DMS79 (cell line): ENCODE results near the gene CDC42EP2.
"Not testable (repeated sequence)": the region's sequence is repeated elsewhere in the genome, so short reads cannot be mapped to it uniquely, and the experiment has no call there.

Source experiments
- DNase-seq: peaks from one replicate; lab custom pipeline; 2025; lab: John Stamatoyannopoulos, UW

Gene CDC42EP2

GRCh38 chr11:65320386-65321075 is 5.9 kb downstream of the CDC42EP2 start:
- no peak for DNase-seq

- DNase-seq: no peak
Observed at GRCh38 chr11:65321076-65321475, 6.4 kb downstream of the CDC42EP2 start.

- DNase-seq: no peak
Observed at GRCh38 chr11:65321828-65322485, 7.3 kb downstream of the CDC42EP2 start.

- DNase-seq: no peak
Observed at GRCh38 chr11:65323813-65324212, 9.1 kb downstream of the CDC42EP2 start.

GRCh38 chr11:65325435-65325834 is 10.8 kb downstream of the CDC42EP2 start:
- no peak for DNase-seq

GRCh38 chr11:65327021-65327420 is 12.4 kb downstream of the CDC42EP2 start:
- DNase-seq: no peak

- no peak for DNase-seq
Observed at GRCh38 chr11:65329478-65329877, 14.8 kb downstream of the CDC42EP2 start.

GRCh38 chr11:65329944-65330403 is 15.3 kb downstream of the CDC42EP2 start:
- peak; percentile 61 for DNase-seq

- no peak for DNase-seq
Observed at GRCh38 chr11:65330544-65330943, 15.9 kb downstream of the CDC42EP2 start.

GRCh38 chr11:65332591-65332990 is 17.9 kb downstream of the CDC42EP2 start:
- not testable (repeated sequence) for DNase-seq

GRCh38 chr11:65334696-65335295 is 20.1 kb downstream of the CDC42EP2 start:
- DNase-seq: no peak

GRCh38 chr11:65338676-65339075 is 24.0 kb downstream of the CDC42EP2 start:
- DNase-seq: no peak

- DNase-seq: no peak
Observed at GRCh38 chr11:65340226-65340625, 25.6 kb downstream of the CDC42EP2 start.

GRCh38 chr11:65341856-65342255 is 27.2 kb downstream of the CDC42EP2 start:
- DNase-seq: no peak

GRCh38 chr11:65351511-65351910 is 36.8 kb downstream of the CDC42EP2 start:
- DNase-seq: no peak

GRCh38 chr11:65352783-65353182 is 38.1 kb downstream of the CDC42EP2 start:
- no peak for DNase-seq

GRCh38 chr11:65353376-65353775 is 38.7 kb downstream of the CDC42EP2 start:
- DNase-seq: no peak

GRCh38 chr11:65353900-65354264 is 39.2 kb downstream of the CDC42EP2 start:
- no peak for DNase-seq

- DNase-seq: peak; percentile 91
Observed at GRCh38 chr11:65354265-65355012, 39.8 kb downstream of the CDC42EP2 start, which contains the start of gene TIGD3. TIGD3 (plus strand) TSS chr11:65354751; CDS start chr11:65355809, 1,058 bp downstream.

GRCh38 chr11:65355013-65355775 is 40.5 kb downstream of the CDC42EP2 start:
- DNase-seq: peak; percentile 60

GRCh38 chr11:65355776-65356393 is 41.2 kb downstream of the CDC42EP2 start:
- DNase-seq: peak; percentile 56
